GM23248 (cell line): ENCODE measurements around the gene KCNQ2. TPM values are rescaled to one million over a fixed set of nuclear protein-coding genes. Genes with fewer than 3 reads are reported as not detected.

ENCODE experiments used
- DNase-seq: peaks from one replicate; pipeline ENCODE4 v3.0.0-alpha.2; 2015
- H2AFZ ChIP-seq: fragments of 200-600 bp; sonication (generic); 2 replicates; pipeline ENCODE4 v1.6.1; 2016; ENCODE audit warnings: antibody characterized with exemption
- H3F3A ChIP-seq: fragments of 200-600 bp; sonication (generic); 2 replicates; pipeline ENCODE4 v1.6.1; 2016; ENCODE audit warnings: mild to moderate bottlenecking, antibody characterized with exemption, mixed run types; ENCODE audit not compliant: insufficient read depth
- H3K27ac ChIP-seq: fragments of 200-600 bp; sonication (generic); 2 replicates; pipeline ENCODE4 v1.5.1; 2016; ENCODE audit warnings: mild to moderate bottlenecking
- H3K27me3 ChIP-seq: fragments of 200-600 bp; sonication (generic); replicated peaks from 2 replicates; pipeline ENCODE4 v1.6.1; 2016; ENCODE audit warnings: mild to moderate bottlenecking; ENCODE audit not compliant: insufficient read depth
- H3K36me3 ChIP-seq: fragments of 200-600 bp; sonication (generic); 2 replicates; pipeline ENCODE4 v1.6.1; 2016; ENCODE audit warnings: low read depth, mild to moderate bottlenecking
- H3K4me1 ChIP-seq: fragments of 200-600 bp; sonication (generic); 2 replicates; pipeline ENCODE4 v1.6.1; 2016; ENCODE audit warnings: mild to moderate bottlenecking; ENCODE audit not compliant: insufficient read depth
- H3K4me2 ChIP-seq: fragments of 200-600 bp; sonication (generic); one replicate; pipeline ENCODE4 v1.6.1; 2016; ENCODE audit warnings: mild to moderate bottlenecking; ENCODE audit not compliant: unreplicated experiment
- H3K4me3 ChIP-seq: fragments of 200-600 bp; sonication (generic); 2 replicates; pipeline ENCODE4 v1.5.1; 2016; ENCODE audit warnings: mild to moderate bottlenecking
- H3K79me2 ChIP-seq: fragments of 200-600 bp; sonication (generic); 2 replicates; pipeline ENCODE4 v1.6.1; 2016; ENCODE audit warnings: mild to moderate bottlenecking; ENCODE audit not compliant: insufficient read depth
- H3K9ac ChIP-seq: fragments of 200-600 bp; sonication (generic); 2 replicates; pipeline ENCODE4 v1.6.1; 2016; ENCODE audit warnings: mild to moderate bottlenecking
- H3K9me2 ChIP-seq: fragments of 200-600 bp; sonication (generic); 2 replicates; pipeline ENCODE4 v1.6.1; 2016; ENCODE audit warnings: mixed run types, mild to moderate bottlenecking, moderate library complexity; ENCODE audit not compliant: insufficient read depth
- H3K9me3 ChIP-seq: fragments of 200-600 bp; sonication (generic); one replicate; pipeline ENCODE4 v1.6.1; 2017; ENCODE audit warnings: low read depth
- H4K20me1 ChIP-seq: fragments of 200-600 bp; sonication (generic); 2 replicates; pipeline ENCODE4 v1.6.0; 2016; ENCODE audit not compliant: insufficient read depth
- EZH2 ChIP-seq: fragments of 200-600 bp; sonication (generic); IDR thresholded peaks from 2 replicates; pipeline ENCODE4 v1.6.1; 2018; ENCODE audit warnings: antibody characterized with exemption, mild to moderate bottlenecking; ENCODE audit not compliant: insufficient read depth, poor library complexity, severe bottlenecking
- EZH2phosphoT487 ChIP-seq: fragments of 200-600 bp; sonication (generic); IDR thresholded peaks from 2 replicates; pipeline ENCODE4 v1.6.1; 2018; ENCODE audit warnings: antibody characterized with exemption, moderate library complexity, mild to moderate bottlenecking, low read depth; ENCODE audit not compliant: insufficient read depth
- WGBS, 2 experiments: methylation state at CpG; one replicate each; pipeline ENCODE4 v1.1.6; 2015 to 2017; ENCODE audit warnings: low lambda C conversion rate in 2 of 2, low coverage in 1 of 2; ENCODE audit errors: missing lambda C conversion rate in 2 of 2; 5-methylcytosine and 5-hydroxymethylcytosine counted together
- in situ Hi-C: fragments of 300-500 bp; cut with MboI; formaldehyde crosslinking; loops from 2 replicates; pipeline ENCODE4 v1.15.0; 2020
- polyA plus RNA-seq: library from polyadenylated mRNA; unstranded; fragments of >200 nt; fragmentation: Nextera tagmentation; extraction: Ambion mirVana; gene quantifications from 2 replicates; pipeline ENCODE4 v1.2.1, GENCODE V29; 2016
- total RNA-seq: library from RNA; depleted of rRNA; stranded (reverse); fragments of >200 nt; shearing (Covaris generic); gene quantifications from 2 replicates; pipeline ENCODE4 v1.2.3, GENCODE V29; 2014

Gene KCNQ2
- total and polyA plus RNA-seq, 2 experiments from 2014 or later, result 0.38 TPM; not detected in 1

GRCh38 chr20:63379296-63379695 is 93.2 kb downstream of the KCNQ2 start:
- no peak for TF ChIP-seq EZH2phosphoT487
- TF ChIP-seq EZH2, result no peak
- Histone ChIP-seq H3K27ac (no peak overlapping the region), H3K79me2 (no peaks in the 10 kb centered on the region), H3K27me3 (peaks cover 32% of the 10 kb centered on the region), H3K4me2 (no peak overlapping the region), H3K9ac (no peak overlapping the region), H3K4me1 (no peaks in the 10 kb centered on the region), H3K9me3 (no peaks in the 10 kb centered on the region), H3F3A (no peaks in the 10 kb centered on the region), H3K9me2 (no peaks in the 10 kb centered on the region), H4K20me1 (no peaks in the 10 kb centered on the region), H3K4me3 (no peak overlapping the region), H2AFZ (no peak overlapping the region), H3K36me3 (no peaks in the 10 kb centered on the region)
- no peak for DNase-seq
- 58 to 61% methylated on average over 11 of the region's 11 CpGs for WGBS, 2 experiments
- in situ Hi-C loops, result no loop called here

GRCh38 chr20:63378626-63379025 is 93.8 kb downstream of the KCNQ2 start:
- H3K4me2 ChIP-seq, result no peak overlapping the region
- H3K4me3 ChIP-seq, result no peak overlapping the region
- H3K79me2 ChIP-seq, result no peaks in the 10 kb centered on the region
- H3K4me1 ChIP-seq, result no peaks in the 10 kb centered on the region
- H3K9ac ChIP-seq, result no peak overlapping the region
- no peak for TF ChIP-seq EZH2phosphoT487
- TF ChIP-seq EZH2, result no peak
- H4K20me1 ChIP-seq, result no peaks in the 10 kb centered on the region
- WGBS, 2 experiments, result 46 to 47% methylated on average over 12 of the region's 12 CpGs
- H3K9me2 ChIP-seq, result no peaks in the 10 kb centered on the region
- no peak overlapping the region for H3K27ac ChIP-seq
- peak; percentile 20 for DNase-seq
- in situ Hi-C loops, result no loop called here
- H3K36me3 ChIP-seq, result no peaks in the 10 kb centered on the region
- H2AFZ ChIP-seq, result no peak overlapping the region
- H3F3A ChIP-seq, result no peaks in the 10 kb centered on the region
- H3K9me3 ChIP-seq, result no peaks in the 10 kb centered on the region
- peaks cover 33% of the 10 kb centered on the region for H3K27me3 ChIP-seq

GRCh38 chr20:63377951-63378381 is 94.5 kb downstream of the KCNQ2 start:
- Histone ChIP-seq H4K20me1 (no peaks in the 10 kb centered on the region), H3K27ac (no peak overlapping the region), H3K4me1 (no peaks in the 10 kb centered on the region), H3K27me3 (peaks cover 33% of the 10 kb centered on the region), H3F3A (no peaks in the 10 kb centered on the region), H3K36me3 (no peaks in the 10 kb centered on the region), H3K9me2 (no peaks in the 10 kb centered on the region), H3K4me3 (no peak overlapping the region), H2AFZ (no peak overlapping the region), H3K4me2 (no peak overlapping the region), H3K79me2 (no peaks in the 10 kb centered on the region), H3K9me3 (no peaks in the 10 kb centered on the region), H3K9ac (no peak overlapping the region)
- in situ Hi-C loops, result no loop called here
- no peak for DNase-seq
- TF ChIP-seq EZH2 (no peak), EZH2phosphoT487 (no peak)
- 26 to 31% methylated on average over 15 of the region's 15 CpGs for WGBS, 2 experiments

GRCh38 chr20:63377256-63377941 is 95.1 kb downstream of the KCNQ2 start:
- no peaks in the 10 kb centered on the region for H3F3A ChIP-seq
- no peak overlapping the region for H3K4me3 ChIP-seq
- no peak overlapping the region for H3K27ac ChIP-seq
- no peak for TF ChIP-seq EZH2
- TF ChIP-seq EZH2phosphoT487, result no peak
- no peak for DNase-seq
- H3K4me1 ChIP-seq, result no peaks in the 10 kb centered on the region
- H3K9me3 ChIP-seq, result no peaks in the 10 kb centered on the region
- peaks cover 36% of the 10 kb centered on the region for H3K27me3 ChIP-seq
- no peak overlapping the region for H2AFZ ChIP-seq
- no peaks in the 10 kb centered on the region for H4K20me1 ChIP-seq
- WGBS, 2 experiments, result 9 to 13% methylated on average over 31 of the region's 32 CpGs
- no peaks in the 10 kb centered on the region for H3K36me3 ChIP-seq
- H3K9ac ChIP-seq, result no peak overlapping the region
- H3K9me2 ChIP-seq, result no peaks in the 10 kb centered on the region
- H3K4me2 ChIP-seq, result no peak overlapping the region
- no peaks in the 10 kb centered on the region for H3K79me2 ChIP-seq
- in situ Hi-C loops, result no loop called here
